Measurements from ENCODE around the gene TMCC3.

- no peak for TF ChIP-seq EZH2 (IDR thresholded peaks at IDR 0.05; ENCODE audit: insufficient read depth, poor library complexity, severe bottlenecking)
- no peak for TF ChIP-seq EZH2phosphoT487 (IDR thresholded peaks at IDR 0.05; ENCODE audit: insufficient read depth, low read depth)
Measured at GRCh38 chr12:94684416-94685142, 34.2 kb upstream of the TMCC3 start.
